Measurements from ENCODE around the gene SH3RF2. TPM values are rescaled to one million over a fixed set of nuclear protein-coding genes. Genes with fewer than 3 reads are reported as not detected.

Gene SH3RF2
- polyA plus RNA-seq, 1 experiment = 0.45 TPM

DNA sequence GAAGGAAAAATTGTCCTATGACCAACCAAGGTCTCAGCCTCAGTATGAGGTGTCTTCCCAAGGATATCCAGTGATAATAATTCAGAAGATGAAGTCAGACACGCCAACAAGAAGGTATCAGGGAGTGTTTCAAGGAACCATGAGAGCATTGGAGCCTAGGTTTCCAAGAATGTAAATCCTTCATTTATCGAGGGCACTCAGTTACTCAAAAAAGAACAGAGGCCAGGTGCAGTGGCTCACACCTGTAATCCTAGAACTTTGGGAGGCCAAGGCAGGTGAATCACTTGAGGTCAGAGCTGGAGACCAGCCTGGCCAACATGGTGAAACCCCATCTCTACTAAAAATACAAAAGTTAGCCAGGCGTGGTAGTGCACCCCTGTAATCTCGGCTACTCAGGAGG is 98.2 kb downstream of the SH3RF2 start:
- Histone ChIP-seq H3K36me3 (ENCODE audit: control insufficient read depth, insufficient read depth, low read length) (no peaks in the 10 kb centered on the region), H3K27me3 (ENCODE audit: control insufficient read depth, insufficient read depth, low read length) (no peaks in the 10 kb centered on the region; the same call in 1 of the 2 replicates), H3K4me3 (ENCODE audit: low read depth, low read length) (no peak overlapping the region)
- TF ChIP-seq, protein P1, sequence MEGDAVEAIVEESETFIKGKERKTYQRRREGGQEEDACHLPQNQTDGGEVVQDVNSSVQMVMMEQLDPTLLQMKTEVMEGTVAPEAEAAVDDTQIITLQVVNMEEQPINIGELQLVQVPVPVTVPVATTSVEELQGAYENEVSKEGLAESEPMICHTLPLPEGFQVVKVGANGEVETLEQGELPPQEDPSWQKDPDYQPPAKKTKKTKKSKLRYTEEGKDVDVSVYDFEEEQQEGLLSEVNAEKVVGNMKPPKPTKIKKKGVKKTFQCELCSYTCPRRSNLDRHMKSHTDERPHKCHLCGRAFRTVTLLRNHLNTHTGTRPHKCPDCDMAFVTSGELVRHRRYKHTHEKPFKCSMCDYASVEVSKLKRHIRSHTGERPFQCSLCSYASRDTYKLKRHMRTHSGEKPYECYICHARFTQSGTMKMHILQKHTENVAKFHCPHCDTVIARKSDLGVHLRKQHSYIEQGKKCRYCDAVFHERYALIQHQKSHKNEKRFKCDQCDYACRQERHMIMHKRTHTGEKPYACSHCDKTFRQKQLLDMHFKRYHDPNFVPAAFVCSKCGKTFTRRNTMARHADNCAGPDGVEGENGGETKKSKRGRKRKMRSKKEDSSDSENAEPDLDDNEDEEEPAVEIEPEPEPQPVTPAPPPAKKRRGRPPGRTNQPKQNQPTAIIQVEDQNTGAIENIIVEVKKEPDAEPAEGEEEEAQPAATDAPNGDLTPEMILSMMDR (IDR thresholded peaks at IDR 0.05; ENCODE audit: insufficient read depth, low read depth, low read length) = no peak
- DNase-seq (ENCODE audit: low read depth) = no peak
- ChIA-PET POLR2A (no interaction called here), CTCF (no interaction called here)

DNA sequence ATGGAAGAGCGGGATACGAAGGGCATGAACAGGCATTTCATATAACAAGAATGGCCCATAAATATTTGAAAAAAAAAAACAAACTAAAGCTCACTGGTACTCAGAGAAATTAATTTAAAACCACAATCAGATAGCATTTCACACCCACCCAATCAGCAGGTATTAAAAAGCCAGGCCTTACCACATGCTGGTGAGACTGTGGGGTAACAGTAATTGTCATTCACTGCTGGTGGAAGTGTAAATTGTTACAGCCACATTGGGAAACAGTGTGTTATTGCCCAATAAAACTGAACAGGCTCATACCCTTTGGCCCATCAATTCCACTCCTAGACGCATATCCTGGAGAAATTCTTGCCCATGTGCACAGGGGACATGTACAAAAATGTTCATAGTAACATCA is 103.0 kb downstream of the SH3RF2 start:
- Histone ChIP-seq H3K4me3 (ENCODE audit: low read depth, low read length) (no peak overlapping the region), H3K36me3 (ENCODE audit: control insufficient read depth, insufficient read depth, low read length) (no peaks in the 10 kb centered on the region), H3K27me3 (ENCODE audit: control insufficient read depth, insufficient read depth, low read length) (no peaks in the 10 kb centered on the region)
- no peak for DNase-seq (ENCODE audit: low read depth)
- ChIA-PET POLR2A (no interaction called here), CTCF (interaction anchor here (1.2 kb wide), 1 partner anchor 54 kb away, joined by 3 read pairs; no protein-coding TSS in a partner anchor)
- TF ChIP-seq, protein P1 (IDR thresholded peaks at IDR 0.05; ENCODE audit: insufficient read depth, low read depth, low read length) = no peak

DNA sequence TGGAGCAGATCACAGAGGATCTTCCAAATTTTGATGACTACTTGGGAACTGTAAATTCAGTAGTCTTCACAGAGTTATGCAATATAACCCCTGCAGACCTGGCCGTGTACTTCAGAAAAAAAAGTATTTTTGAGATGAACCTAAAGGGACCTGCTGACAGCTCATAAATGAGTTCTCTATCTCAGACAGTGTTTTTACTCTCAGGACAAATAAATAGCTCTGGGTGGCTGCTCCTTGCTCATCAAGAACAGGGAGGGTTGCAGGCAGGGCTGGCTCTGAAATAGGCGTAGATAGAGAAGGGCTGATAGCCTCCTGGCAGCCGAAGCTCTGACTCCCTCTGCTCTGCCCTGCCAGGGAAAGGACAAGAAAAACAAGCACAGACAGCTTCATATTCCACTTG is 104.1 kb downstream of the SH3RF2 start:
- Histone ChIP-seq H3K36me3 (ENCODE audit: control insufficient read depth, insufficient read depth, low read length) (no peaks in the 10 kb centered on the region), H3K27me3 (ENCODE audit: control insufficient read depth, insufficient read depth, low read length) (no peaks in the 10 kb centered on the region), H3K4me3 (ENCODE audit: low read depth, low read length) (no peak overlapping the region)
- TF ChIP-seq, protein P1 (IDR thresholded peaks at IDR 0.05; ENCODE audit: insufficient read depth, low read depth, low read length) = no peak
- ChIA-PET CTCF (interaction anchor here (0.8 to 2.5 kb wide), 6 partner anchors 9 to 77 kb away, joined by 3 to 11 read pairs (median 6); no protein-coding TSS in a partner anchor), POLR2A (no interaction called here)
- DNase-seq (ENCODE audit: low read depth) = no peak

- Histone ChIP-seq H3K27me3 (ENCODE audit: control insufficient read depth, insufficient read depth, low read length) (no peaks in the 10 kb centered on the region), H3K4me3 (ENCODE audit: low read depth, low read length) (no peak overlapping the region), H3K36me3 (ENCODE audit: control insufficient read depth, insufficient read depth, low read length) (no peaks in the 10 kb centered on the region)
- TF ChIP-seq, protein P1 (IDR thresholded peaks at IDR 0.05; ENCODE audit: insufficient read depth, low read depth, low read length) = peak; percentile 36
- DNase-seq (ENCODE audit: low read depth) = no peak
- ChIA-PET POLR2A (no interaction called here), CTCF (interaction anchor here (0.8 to 2.5 kb wide), 7 partner anchors 9 to 1836 kb away, joined by 3 to 11 read pairs (median 5); no protein-coding TSS in a partner anchor)
These were observed 104.9 kb downstream of the SH3RF2 start for GRCh38 chr5:146041180-146041789.

GRCh38 chr5:146042628-146043279 is 106.4 kb downstream of the SH3RF2 start:
- CTCF ChIA-PET = no interaction called here

More at GRCh38 chr5:146042628-146043279, 106.4 kb downstream of the SH3RF2 start:
- Histone ChIP-seq H3K27me3 (ENCODE audit: control insufficient read depth, insufficient read depth, low read length) (no peaks in the 10 kb centered on the region), H3K36me3 (ENCODE audit: control insufficient read depth, insufficient read depth, low read length) (no peaks in the 10 kb centered on the region), H3K4me3 (ENCODE audit: low read depth, low read length) (no peak overlapping the region)
- peak; percentile 23 for DNase-seq (ENCODE audit: low read depth)
- POLR2A ChIA-PET = no interaction called here
- TF ChIP-seq, protein P1 (IDR thresholded peaks at IDR 0.05; ENCODE audit: insufficient read depth, low read depth, low read length) = no peak
